NCI-H1694 treated with DMSO at 0.1 percent for 48 hours (cell line): Measurements from ENCODE around the gene TRAPPC2L.
A peak's percentile ranks its signal among the peaks of the same experiment; 100 is the strongest.

Experiments used
- DNase-seq: peaks from one replicate; lab custom pipeline; 2025; lab: John Stamatoyannopoulos, UW

TRAPPC2L gene

GRCh38 chr16:88856828-88857727 lies at the start of gene TRAPPC2L, which contains the start of gene GALNS:
TSS of gene TRAPPC2L (plus strand) at chr16:88857127. CDS start at chr16:88857151, 24 bp downstream.
TSS of gene GALNS (minus strand) at chr16:88856947. CDS start at chr16:88856877, 70 bp downstream.
- peak; percentile 73 for DNase-seq

- no peak for DNase-seq
Measured at GRCh38 chr16:88807142-88807625, 49.7 kb upstream of the TRAPPC2L start.

- DNase-seq = no peak
Measured at GRCh38 chr16:88807626-88808453, 49.1 kb upstream of the TRAPPC2L start.

- no peak for DNase-seq
Measured at GRCh38 chr16:88809068-88809675, 47.8 kb upstream of the TRAPPC2L start.

- DNase-seq = no peak
Measured at GRCh38 chr16:88809676-88810165, 47.2 kb upstream of the TRAPPC2L start.

- no peak for DNase-seq
Measured at GRCh38 chr16:88810166-88810911, 46.6 kb upstream of the TRAPPC2L start.

GRCh38 chr16:88810912-88811768 lies 45.8 kb upstream of the TRAPPC2L start:
- peak; percentile 45 for DNase-seq

- peak; percentile 61 for DNase-seq
Measured at GRCh38 chr16:88811769-88812512, 45.0 kb upstream of the TRAPPC2L start, which contains the start of gene APRT. TSS of gene APRT (minus strand) at chr16:88811928. CDS start at chr16:88811899, 29 bp downstream.

GRCh38 chr16:88812513-88813268 lies 44.2 kb upstream of the TRAPPC2L start:
- DNase-seq = no peak

GRCh38 chr16:88813269-88814143 lies 43.4 kb upstream of the TRAPPC2L start:
- DNase-seq = no peak

- DNase-seq = no peak
Measured at GRCh38 chr16:88814144-88814502, 42.8 kb upstream of the TRAPPC2L start.

- DNase-seq = no peak
Measured at GRCh38 chr16:88815227-88815626, 41.7 kb upstream of the TRAPPC2L start.

- peak; percentile 39 for DNase-seq
Measured at GRCh38 chr16:88815901-88816589, 40.9 kb upstream of the TRAPPC2L start.

GRCh38 chr16:88816736-88817535 lies 40.0 kb upstream of the TRAPPC2L start:
- DNase-seq = no peak

GRCh38 chr16:88817785-88818574 lies 38.9 kb upstream of the TRAPPC2L start:
- no peak for DNase-seq

GRCh38 chr16:88818575-88818874 lies 38.4 kb upstream of the TRAPPC2L start:
- DNase-seq = no peak
